ENCODE measurements around the gene LCORL.

LCORL gene

DNA sequence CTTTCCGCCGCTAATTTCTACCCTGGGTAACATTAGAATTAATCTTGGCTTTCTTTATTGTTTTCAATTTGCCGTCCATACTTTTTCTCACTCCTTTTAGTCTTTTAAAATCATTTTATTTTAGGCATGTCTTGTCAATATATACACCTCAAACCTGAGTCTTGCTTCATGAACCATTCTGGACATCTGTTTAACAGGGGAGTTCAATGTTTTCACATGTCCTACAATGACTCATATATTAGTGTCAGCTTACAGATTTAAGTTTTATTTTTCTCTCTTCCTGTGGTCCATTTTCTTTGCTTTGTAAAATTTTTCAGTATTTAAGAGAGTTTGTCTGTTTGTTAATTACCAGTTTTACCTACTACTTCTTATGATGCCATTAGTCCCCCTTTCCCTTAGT, 89.5 kb downstream of the LCORL start:
- DNase-seq (ENCODE audit: low read depth), result no peak
- Histone ChIP-seq H3K4me1 (ENCODE audit: control insufficient read depth, insufficient read depth, low read length) (no peaks in the 10 kb centered on the region), H3K9me3 (ENCODE audit: control insufficient read depth, low read length) (peaks cover 10% of the 10 kb centered on the region), H3K27me3 (replicated peaks; ENCODE audit: control insufficient read depth, insufficient read depth, low read length) (no peaks in the 10 kb centered on the region), H3K4me3 (ENCODE audit: low read length) (no peak overlapping the region), H3K9ac (ENCODE audit: low read length) (no peak overlapping the region), H3K36me3 (ENCODE audit: control insufficient read depth, insufficient read depth, low read length, severe bottlenecking) (no peaks in the 10 kb centered on the region)

DNA sequence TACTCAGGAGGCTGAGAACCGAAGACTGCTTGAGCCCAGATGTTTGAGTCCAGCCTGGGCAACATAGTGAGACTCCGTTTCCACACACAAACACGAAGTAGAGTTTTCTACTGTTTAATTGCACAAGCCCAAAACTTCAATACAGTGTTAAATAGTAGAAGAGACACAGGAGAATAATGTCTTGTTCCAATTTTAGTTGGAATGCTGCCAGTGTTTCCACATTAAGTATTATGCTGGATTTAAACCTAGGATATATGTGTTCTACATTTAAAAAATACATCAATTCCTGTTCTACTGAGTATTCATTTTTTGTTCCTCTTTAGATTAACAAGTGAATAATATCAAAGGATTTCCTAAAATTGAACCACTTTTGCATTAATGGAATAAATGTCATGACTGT, 91.3 kb downstream of the LCORL start:
- peak; percentile 5 for DNase-seq (ENCODE audit: low read depth)
- H3K4me3 ChIP-seq (ENCODE audit: low read length), result no peak overlapping the region
- no peak overlapping the region for H3K9ac ChIP-seq (ENCODE audit: low read length)

DNA sequence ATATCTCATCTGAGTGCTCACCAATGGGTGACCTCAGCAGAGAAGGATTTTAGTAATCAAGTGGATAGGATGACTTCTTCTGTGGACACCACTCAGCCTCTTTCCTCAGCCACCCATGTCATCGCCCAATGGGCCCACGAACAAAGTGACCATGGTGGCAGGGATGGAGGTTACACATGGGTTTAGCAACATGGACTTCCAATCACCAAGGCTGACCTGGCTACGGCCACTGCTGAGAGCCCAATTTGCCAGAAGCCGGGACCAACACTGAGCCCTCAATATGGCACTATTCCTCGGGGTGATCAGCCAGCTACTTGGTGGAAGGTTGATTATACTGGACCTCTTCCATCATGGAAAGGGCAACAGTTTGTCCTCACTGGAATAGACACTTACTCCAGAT, 97.4 kb downstream of the LCORL start:
- peaks cover 3% of the 10 kb centered on the region for H3K9me3 ChIP-seq (ENCODE audit: control insufficient read depth, low read length)
- H3K4me3 ChIP-seq (ENCODE audit: low read length), result no peak overlapping the region
- no peak overlapping the region for H3K9ac ChIP-seq (ENCODE audit: low read length)
- no peaks in the 10 kb centered on the region for H3K27me3 ChIP-seq (replicated peaks; ENCODE audit: control insufficient read depth, insufficient read depth, low read length)
- H3K36me3 ChIP-seq (ENCODE audit: control insufficient read depth, insufficient read depth, low read length, severe bottlenecking), result peaks cover 3% of the 10 kb centered on the region
- DNase-seq (ENCODE audit: low read depth), result no peak
- no peaks in the 10 kb centered on the region for H3K4me1 ChIP-seq (ENCODE audit: control insufficient read depth, insufficient read depth, low read length)

More for the DNA sequence above, 91.3 kb downstream of the LCORL start:
- Histone ChIP-seq H3K36me3 (ENCODE audit: control insufficient read depth, insufficient read depth, low read length, severe bottlenecking) (no peaks in the 10 kb centered on the region), H3K4me1 (ENCODE audit: control insufficient read depth, insufficient read depth, low read length) (no peaks in the 10 kb centered on the region), H3K27me3 (replicated peaks; ENCODE audit: control insufficient read depth, insufficient read depth, low read length) (no peaks in the 10 kb centered on the region), H3K9me3 (ENCODE audit: control insufficient read depth, low read length) (peaks cover 10% of the 10 kb centered on the region)

DNA sequence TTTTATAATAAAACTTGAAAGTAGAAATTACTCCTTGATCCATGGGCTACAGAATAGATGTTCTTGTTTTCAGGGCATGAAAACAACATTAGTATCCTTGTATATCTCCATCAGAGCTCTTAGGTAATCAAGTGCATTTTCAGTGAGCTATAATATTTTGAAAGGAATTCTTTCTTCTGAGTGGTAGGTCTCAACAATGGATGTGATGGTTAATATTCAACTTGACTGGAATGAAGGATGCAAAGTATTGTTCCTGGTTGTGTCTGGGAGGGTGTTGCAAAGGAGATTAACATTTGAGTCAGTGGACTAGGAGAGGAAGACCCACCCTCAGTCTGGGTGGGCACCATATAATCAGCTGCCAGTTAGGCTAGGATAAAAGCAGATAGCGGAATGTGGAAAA, 100.1 kb downstream of the LCORL start:
- peaks cover 3% of the 10 kb centered on the region for H3K36me3 ChIP-seq (ENCODE audit: control insufficient read depth, insufficient read depth, low read length, severe bottlenecking)
- H3K9me3 ChIP-seq (ENCODE audit: control insufficient read depth, low read length), result no peaks in the 10 kb centered on the region
- no peaks in the 10 kb centered on the region for H3K4me1 ChIP-seq (ENCODE audit: control insufficient read depth, insufficient read depth, low read length)
- H3K9ac ChIP-seq (ENCODE audit: low read length), result no peak overlapping the region
- H3K27me3 ChIP-seq (replicated peaks; ENCODE audit: control insufficient read depth, insufficient read depth, low read length), result no peaks in the 10 kb centered on the region
- no peak overlapping the region for H3K4me3 ChIP-seq (ENCODE audit: low read length)
- no peak for DNase-seq (ENCODE audit: low read depth)

DNA sequence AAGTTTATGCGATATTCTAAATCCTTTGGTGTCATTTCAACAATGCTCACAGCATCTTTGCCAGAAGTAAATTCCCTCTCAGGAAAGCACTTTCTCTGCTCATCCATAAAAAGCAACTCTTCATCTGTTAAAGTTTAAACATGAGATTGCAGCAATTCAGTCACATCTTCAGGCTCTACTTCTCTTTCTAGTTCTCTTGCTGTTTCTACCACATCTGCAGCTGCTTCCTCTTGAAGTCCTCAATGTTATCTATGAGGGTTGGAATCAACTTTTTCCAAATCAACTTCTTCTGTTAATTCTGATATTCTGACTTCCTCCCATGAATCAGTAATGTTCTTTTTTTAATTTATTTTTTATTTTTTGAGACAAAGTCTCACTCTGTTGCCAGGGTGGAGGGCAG, 100.9 kb downstream of the LCORL start:
- H3K4me1 ChIP-seq (ENCODE audit: control insufficient read depth, insufficient read depth, low read length), result peaks cover 2% of the 10 kb centered on the region
- no peak overlapping the region for H3K4me3 ChIP-seq (ENCODE audit: low read length)
- H3K36me3 ChIP-seq (ENCODE audit: control insufficient read depth, insufficient read depth, low read length, severe bottlenecking), result peaks cover 3% of the 10 kb centered on the region
- DNase-seq (ENCODE audit: low read depth), result no peak
- no peaks in the 10 kb centered on the region for H3K27me3 ChIP-seq (replicated peaks; ENCODE audit: control insufficient read depth, insufficient read depth, low read length)
- no peak overlapping the region for H3K9ac ChIP-seq (ENCODE audit: low read length)
- no peaks in the 10 kb centered on the region for H3K9me3 ChIP-seq (ENCODE audit: control insufficient read depth, low read length)

DNA sequence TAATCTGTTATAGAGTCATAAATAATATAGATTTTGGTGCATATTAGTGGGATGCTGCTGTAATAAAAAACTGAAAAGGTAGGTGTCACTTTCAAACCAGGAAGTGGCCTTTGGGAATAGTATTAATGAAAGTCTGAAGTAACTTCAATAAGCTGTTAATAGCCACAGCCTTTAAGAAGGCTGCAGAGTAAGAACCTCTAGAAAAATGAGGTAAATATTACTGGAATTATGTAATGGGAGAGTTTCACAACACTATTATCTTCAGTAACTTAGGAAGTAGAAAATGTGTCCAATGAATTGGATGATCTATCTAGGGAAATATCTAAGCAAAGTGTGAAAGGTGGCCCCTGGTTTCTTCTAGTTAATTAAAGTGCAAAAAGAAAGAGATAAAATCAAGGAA, 106.1 kb downstream of the LCORL start:
- Histone ChIP-seq H3K9me3 (ENCODE audit: control insufficient read depth, low read length) (no peaks in the 10 kb centered on the region), H3K36me3 (ENCODE audit: control insufficient read depth, insufficient read depth, low read length, severe bottlenecking) (no peaks in the 10 kb centered on the region), H3K4me1 (ENCODE audit: control insufficient read depth, insufficient read depth, low read length) (peaks cover 6% of the 10 kb centered on the region), H3K4me3 (ENCODE audit: low read length) (no peak overlapping the region), H3K9ac (ENCODE audit: low read length) (no peak overlapping the region), H3K27me3 (replicated peaks; ENCODE audit: control insufficient read depth, insufficient read depth, low read length) (no peaks in the 10 kb centered on the region)
- peak; percentile 6 for DNase-seq (ENCODE audit: low read depth)

DNA sequence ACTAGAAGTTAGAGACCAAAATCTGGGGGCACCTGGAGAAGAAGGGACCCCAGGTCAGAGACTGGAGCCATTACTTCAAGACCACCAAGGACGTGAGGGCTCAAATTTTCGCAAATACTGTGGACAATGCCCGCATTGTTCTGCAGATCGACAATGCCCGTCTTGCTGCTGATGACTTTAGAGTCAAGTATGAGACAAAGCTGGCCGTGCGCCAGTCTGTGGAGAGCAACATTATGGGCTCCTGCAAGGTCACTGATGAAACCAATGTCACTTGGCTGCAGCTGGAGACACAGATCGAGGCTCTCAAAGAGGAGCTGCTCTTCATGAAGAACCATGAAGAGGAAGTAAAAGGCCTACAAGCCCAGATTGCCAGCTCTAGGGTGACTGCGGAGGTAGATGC, 109.5 kb downstream of the LCORL start:
- no peaks in the 10 kb centered on the region for H3K9me3 ChIP-seq (ENCODE audit: control insufficient read depth, low read length)
- H3K36me3 ChIP-seq (ENCODE audit: control insufficient read depth, insufficient read depth, low read length, severe bottlenecking), result no peaks in the 10 kb centered on the region
- no peak overlapping the region for H3K9ac ChIP-seq (ENCODE audit: low read length)
- no peaks in the 10 kb centered on the region for H3K27me3 ChIP-seq (replicated peaks; ENCODE audit: control insufficient read depth, insufficient read depth, low read length)
- peaks cover 6% of the 10 kb centered on the region for H3K4me1 ChIP-seq (ENCODE audit: control insufficient read depth, insufficient read depth, low read length)
- no peak for DNase-seq (ENCODE audit: low read depth)
- H3K4me3 ChIP-seq (ENCODE audit: low read length), result no peak overlapping the region

DNA sequence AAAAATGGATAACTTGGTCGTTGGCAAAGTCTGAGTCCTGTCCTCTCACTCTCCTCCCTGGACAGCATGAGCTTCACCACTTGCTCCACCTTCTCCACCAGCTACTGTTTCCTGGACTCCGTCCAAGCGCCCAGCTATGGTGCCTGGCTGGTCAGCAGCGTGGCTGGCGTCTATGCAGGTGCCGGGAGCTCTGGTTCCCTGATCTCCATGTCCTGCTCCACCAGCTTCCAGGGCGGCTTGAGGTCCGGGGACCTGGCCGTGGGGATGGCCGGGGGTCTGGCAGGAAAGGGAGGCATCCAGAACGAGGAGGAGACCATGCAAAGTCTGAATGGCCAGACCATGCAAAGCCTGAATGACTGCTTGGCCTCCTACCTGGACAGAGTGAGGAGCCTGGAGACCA, 109.9 kb downstream of the LCORL start:
- Histone ChIP-seq H3K27me3 (replicated peaks; ENCODE audit: control insufficient read depth, insufficient read depth, low read length) (no peaks in the 10 kb centered on the region), H3K4me1 (ENCODE audit: control insufficient read depth, insufficient read depth, low read length) (peaks cover 6% of the 10 kb centered on the region), H3K9me3 (ENCODE audit: control insufficient read depth, low read length) (no peaks in the 10 kb centered on the region), H3K4me3 (ENCODE audit: low read length) (no peak overlapping the region), H3K9ac (ENCODE audit: low read length) (no peak overlapping the region), H3K36me3 (ENCODE audit: control insufficient read depth, insufficient read depth, low read length, severe bottlenecking) (no peaks in the 10 kb centered on the region)
- no peak for DNase-seq (ENCODE audit: low read depth)

DNA sequence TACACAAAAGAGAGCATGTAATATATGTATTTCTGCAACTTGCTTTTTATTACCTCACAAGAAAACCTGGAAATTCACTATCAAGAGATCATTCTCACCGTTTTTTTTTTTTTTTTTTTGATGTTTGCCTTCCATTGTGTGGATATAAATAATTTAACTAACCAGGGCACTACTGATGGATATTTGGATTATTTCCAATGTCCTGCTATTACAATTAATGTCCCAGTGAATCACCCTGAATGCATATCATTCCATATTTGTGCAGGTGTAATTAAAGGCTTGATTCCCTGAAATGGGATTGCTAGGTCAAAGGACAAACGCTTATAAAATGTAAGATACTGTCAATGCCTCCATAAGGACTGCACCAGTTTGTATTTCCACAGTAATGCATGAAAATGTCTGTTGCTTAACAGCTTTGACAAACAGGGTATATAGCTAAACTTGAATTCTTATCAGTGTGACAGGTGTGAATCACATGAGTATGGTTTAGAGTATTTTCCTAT, 123.0 kb downstream of the LCORL start:
- Histone ChIP-seq H3K36me3 (ENCODE audit: control insufficient read depth, insufficient read depth, low read length, severe bottlenecking) (no peaks in the 10 kb centered on the region), H3K9ac (ENCODE audit: low read length) (no peak overlapping the region), H3K9me3 (ENCODE audit: control insufficient read depth, low read length) (no peaks in the 10 kb centered on the region), H3K27me3 (replicated peaks; ENCODE audit: control insufficient read depth, insufficient read depth, low read length) (no peaks in the 10 kb centered on the region), H3K4me3 (ENCODE audit: low read length) (no peak overlapping the region), H3K4me1 (ENCODE audit: control insufficient read depth, insufficient read depth, low read length) (no peaks in the 10 kb centered on the region)
- DNase-seq (ENCODE audit: low read depth), result no peak

DNA sequence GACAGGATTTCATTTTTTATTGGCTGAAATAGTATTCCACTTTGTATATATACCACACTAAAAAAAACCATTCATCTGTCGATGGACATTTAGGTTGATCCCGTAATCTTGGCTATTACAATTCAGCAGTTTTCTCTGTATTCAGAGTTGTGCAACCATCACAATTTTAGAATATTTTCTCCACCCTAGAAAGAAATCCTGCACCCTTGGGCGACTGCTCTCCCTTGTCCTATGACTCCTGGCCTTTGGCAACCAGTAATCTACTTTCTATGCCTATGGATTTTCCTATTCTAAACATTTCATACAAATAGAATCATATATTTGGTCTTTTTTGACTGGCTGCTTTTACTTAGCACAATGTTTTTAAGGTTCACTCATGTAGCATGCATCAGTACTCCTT, 126.1 kb downstream of the LCORL start:
- no peaks in the 10 kb centered on the region for H3K36me3 ChIP-seq (ENCODE audit: control insufficient read depth, insufficient read depth, low read length, severe bottlenecking)
- H3K27me3 ChIP-seq (replicated peaks; ENCODE audit: control insufficient read depth, insufficient read depth, low read length), result no peaks in the 10 kb centered on the region
- no peak overlapping the region for H3K4me3 ChIP-seq (ENCODE audit: low read length)
- no peak overlapping the region for H3K9ac ChIP-seq (ENCODE audit: low read length)
- no peaks in the 10 kb centered on the region for H3K9me3 ChIP-seq (ENCODE audit: control insufficient read depth, low read length)
- no peak for DNase-seq (ENCODE audit: low read depth)
- no peaks in the 10 kb centered on the region for H3K4me1 ChIP-seq (ENCODE audit: control insufficient read depth, insufficient read depth, low read length)

DNA sequence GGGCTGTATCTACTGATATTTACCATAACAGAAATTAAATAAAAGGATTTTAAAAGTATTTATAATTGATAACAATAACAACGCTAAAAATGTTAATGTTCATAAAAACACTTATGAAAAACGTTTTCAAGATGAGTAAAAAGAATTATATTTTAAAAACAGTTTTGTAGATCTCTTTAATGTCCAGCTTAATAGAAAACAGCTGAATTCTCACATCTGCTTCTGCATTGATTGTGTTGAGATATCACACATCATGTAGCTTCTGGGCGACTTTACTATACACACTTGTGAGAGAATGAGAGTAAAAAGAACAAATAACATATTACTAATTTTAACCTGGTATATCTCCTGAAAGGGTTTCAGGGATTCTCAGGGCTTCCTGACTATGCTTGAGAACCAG, 127.1 kb downstream of the LCORL start:
- Histone ChIP-seq H3K9me3 (ENCODE audit: control insufficient read depth, low read length) (no peaks in the 10 kb centered on the region), H3K36me3 (ENCODE audit: control insufficient read depth, insufficient read depth, low read length, severe bottlenecking) (no peaks in the 10 kb centered on the region), H3K4me3 (ENCODE audit: low read length) (no peak overlapping the region), H3K4me1 (ENCODE audit: control insufficient read depth, insufficient read depth, low read length) (no peaks in the 10 kb centered on the region), H3K9ac (ENCODE audit: low read length) (no peak overlapping the region), H3K27me3 (replicated peaks; ENCODE audit: control insufficient read depth, insufficient read depth, low read length) (no peaks in the 10 kb centered on the region)
- DNase-seq (ENCODE audit: low read depth), result no peak

DNA sequence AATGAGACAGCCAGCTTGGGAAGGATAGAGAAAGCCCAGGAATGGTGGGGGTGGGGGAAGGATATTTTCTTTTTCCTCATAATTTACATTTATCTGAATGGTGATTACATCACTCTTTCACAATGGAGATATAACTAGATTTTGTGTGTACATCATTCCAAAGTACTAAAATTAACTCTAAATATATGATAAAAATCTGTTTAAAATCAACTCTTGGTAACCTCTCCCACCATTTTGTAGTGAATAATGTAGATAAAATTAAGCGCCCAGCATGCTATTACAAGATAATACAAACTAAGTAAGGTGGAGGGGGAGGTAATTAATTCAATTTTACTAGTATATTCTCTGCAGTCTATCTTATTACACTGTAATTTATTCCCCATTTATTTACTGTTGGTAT, 131.9 kb downstream of the LCORL start:
- no peak overlapping the region for H3K4me3 ChIP-seq (ENCODE audit: low read length)
- H3K9ac ChIP-seq (ENCODE audit: low read length), result no peak overlapping the region
- H3K27me3 ChIP-seq (replicated peaks; ENCODE audit: control insufficient read depth, insufficient read depth, low read length), result no peaks in the 10 kb centered on the region
- no peaks in the 10 kb centered on the region for H3K4me1 ChIP-seq (ENCODE audit: control insufficient read depth, insufficient read depth, low read length)
- H3K9me3 ChIP-seq (ENCODE audit: control insufficient read depth, low read length), result no peaks in the 10 kb centered on the region
- H3K36me3 ChIP-seq (ENCODE audit: control insufficient read depth, insufficient read depth, low read length, severe bottlenecking), result no peaks in the 10 kb centered on the region
- DNase-seq (ENCODE audit: low read depth), result no peak
